SK-N-SH treated with all-trans-retinoic acid at 6 μM for 48 hours (cell line): ENCODE data around the gene OLA1.

Experiments
- ATAC-seq: fragments of 200-7000 bp; cut with Tn5 transposase; 3 replicates; pipeline ENCODE4 v1.9.1; 2020; ENCODE audit warnings: mild to moderate bottlenecking, moderate library complexity
- ARNTL ChIP-seq: fragments of 450-650 bp; formaldehyde crosslinking; IDR thresholded peaks from 2 replicates; pipeline ENCODE4 v1.5.0; 2020; ENCODE audit warnings: low read depth, mild to moderate bottlenecking, moderate library complexity, borderline replicate concordance
- BACH2 ChIP-seq: fragments of 250-450 bp; sonication (Bioruptor Pico); IDR thresholded peaks from 2 replicates; pipeline ENCODE4 v1.9.0; 2021; ENCODE audit warnings: mild to moderate bottlenecking, borderline replicate concordance
- CSDC2 ChIP-seq: fragments of 250-450 bp; sonication (Bioruptor Pico); IDR thresholded peaks from 2 replicates; pipeline ENCODE4 v1.5.0; 2020; ENCODE audit warnings: mild to moderate bottlenecking, moderate library complexity
- CSRNP3 ChIP-seq: fragments of 250-450 bp; sonication (Bioruptor Pico); IDR thresholded peaks from 2 replicates; pipeline ENCODE4 v1.5.1; 2021; ENCODE audit warnings: mild to moderate bottlenecking, moderate library complexity
- ESRRG ChIP-seq: fragments of 250-450 bp; sonication (Bioruptor Pico); IDR thresholded peaks from 2 replicates; pipeline ENCODE4 v1.6.1; 2021; ENCODE audit warnings: mild to moderate bottlenecking
- GLIS3 ChIP-seq: fragments of 250-450 bp; sonication (Bioruptor Pico); IDR thresholded peaks from 2 replicates; pipeline ENCODE4 v1.5.0; 2020; ENCODE audit warnings: mild to moderate bottlenecking, moderate library complexity
- ISL1 ChIP-seq: fragments of 250-450 bp; sonication (Bioruptor Pico); IDR thresholded peaks from 2 replicates; pipeline ENCODE4 v2.1.2; 2022; ENCODE audit warnings: mild to moderate bottlenecking, moderate library complexity
- OSR1 ChIP-seq: fragments of 250-450 bp; sonication (Bioruptor Pico); IDR thresholded peaks from 2 replicates; pipeline ENCODE4 v1.8.0; 2022; ENCODE audit warnings: moderate library complexity, mild to moderate bottlenecking, inconsistent platforms
- POU6F1 ChIP-seq: fragments of 250-450 bp; sonication (Bioruptor Pico); IDR thresholded peaks from 2 replicates; pipeline ENCODE4 v1.8.0; 2021; ENCODE audit warnings: low read depth, mild to moderate bottlenecking, moderate library complexity, borderline replicate concordance
- PPARA ChIP-seq: fragments of 250-450 bp; sonication (Bioruptor Pico); IDR thresholded peaks from 2 replicates; pipeline ENCODE4 v1.5.0; 2020; ENCODE audit warnings: mild to moderate bottlenecking, borderline replicate concordance
- RARB ChIP-seq: fragments of 250-450 bp; sonication (Bioruptor Pico); IDR thresholded peaks from 2 replicates; pipeline ENCODE4 v1.8.0; 2021; ENCODE audit warnings: mild to moderate bottlenecking, moderate library complexity
- SNAI2 ChIP-seq: fragments of 250-450 bp; sonication (Bioruptor Pico); IDR thresholded peaks from 2 replicates; pipeline ENCODE4 v1.5.0; 2020; ENCODE audit warnings: mild to moderate bottlenecking, moderate library complexity
- TCF4 ChIP-seq: fragments of 250-450 bp; sonication (Bioruptor Pico); IDR thresholded peaks from 2 replicates; pipeline ENCODE4 v1.8.0; 2021; ENCODE audit warnings: mild to moderate bottlenecking, moderate library complexity, borderline replicate concordance
- TOX ChIP-seq: fragments of 250-450 bp; sonication (Bioruptor Pico); IDR thresholded peaks from 2 replicates; pipeline ENCODE4 v1.8.0; 2021; ENCODE audit warnings: mild to moderate bottlenecking, moderate library complexity, borderline replicate concordance
- ZC3H10 ChIP-seq: fragments of 250-450 bp; sonication (Bioruptor Pico); IDR thresholded peaks from 2 replicates; pipeline ENCODE4 v1.5.1; 2021; ENCODE audit warnings: mild to moderate bottlenecking, moderate library complexity
- ZFP3 ChIP-seq: fragments of 250-450 bp; sonication (Bioruptor Pico); IDR thresholded peaks from 2 replicates; pipeline ENCODE4 v1.5.0; 2020; ENCODE audit warnings: mild to moderate bottlenecking, moderate library complexity
- ZFP30 ChIP-seq: fragments of 450-650 bp; formaldehyde crosslinking; IDR thresholded peaks from 2 replicates; pipeline ENCODE4 v1.5.0; 2022; ENCODE audit warnings: mild to moderate bottlenecking, moderate library complexity
- ZNF565 ChIP-seq: fragments of 450-650 bp; formaldehyde crosslinking; conservative IDR thresholded peaks from 2 replicates; pipeline ENCODE4 v1.5.0; 2020; ENCODE audit warnings: low read depth, mild to moderate bottlenecking, moderate library complexity
- ZNF70 ChIP-seq: fragments of 450-650 bp; formaldehyde crosslinking; IDR thresholded peaks from 2 replicates; pipeline ENCODE4 v1.5.0; 2020; ENCODE audit warnings: mild to moderate bottlenecking, moderate library complexity
- ZNF8 ChIP-seq: fragments of 450-650 bp; formaldehyde crosslinking; IDR thresholded peaks from 2 replicates; pipeline ENCODE4 v1.5.0; 2020; ENCODE audit warnings: mild to moderate bottlenecking, moderate library complexity
- TF ChIP-seq, protein P1 (sequence below): fragments of 250-450 bp; sonication (Bioruptor Pico); IDR thresholded peaks from 2 replicates; pipeline ENCODE4 v1.5.1; 2020; ENCODE audit warnings: low read depth, mild to moderate bottlenecking, moderate library complexity
- TF ChIP-seq, protein P2 (sequence below): fragments of 250-450 bp; sonication (Bioruptor Pico); IDR thresholded peaks from 2 replicates; pipeline ENCODE4 v1.8.0; 2020; ENCODE audit warnings: mild to moderate bottlenecking, moderate library complexity, borderline replicate concordance

Gene OLA1

DNA sequence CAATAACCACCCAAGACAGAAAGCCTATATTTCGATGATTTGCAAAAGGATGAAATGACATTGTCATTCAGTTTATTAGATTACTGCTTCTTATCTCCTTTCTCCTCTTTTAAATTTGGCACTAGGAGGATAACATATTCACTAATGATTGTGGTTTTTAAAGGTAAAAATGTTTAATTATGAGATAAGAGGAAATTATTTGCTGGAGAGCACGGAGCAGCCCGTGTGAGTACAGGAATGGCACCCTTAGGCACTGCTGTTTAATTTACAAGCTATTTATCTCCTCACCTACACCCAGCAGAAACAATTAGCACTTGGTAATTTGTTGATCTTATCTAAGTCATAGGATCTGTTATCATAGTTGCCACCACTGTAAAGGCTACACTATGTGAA lies 195.8 kb downstream of the OLA1 start:
- ATAC-seq: no peak
- TF ChIP-seq OSR1 (CRISPR knock-in tag): no peak
- TF ChIP-seq SNAI2: no peak
- TF ChIP-seq POU6F1 (CRISPR knock-in tag): no peak
- no peak for TF ChIP-seq ISL1 (CRISPR knock-in tag)
- no peak for TF ChIP-seq ZNF565 (CRISPR knock-in tag)
- TF ChIP-seq CSDC2 (CRISPR knock-in tag): no peak
- TF ChIP-seq PPARA (CRISPR knock-in tag): no peak

GRCh38 chr2:174051741-174052583 lies 196.4 kb downstream of the OLA1 start:
- TF ChIP-seq CSDC2 (CRISPR knock-in tag): no peak
- TF ChIP-seq TCF4 (CRISPR knock-in tag): peak; percentile 21; the same call in 1 of the 2 replicates
- ATAC-seq: peak; percentile 67

GRCh38 chr2:174051068-174051467 lies 197.3 kb downstream of the OLA1 start:
- no peak for ATAC-seq
- TF ChIP-seq ARNTL (CRISPR knock-in tag) (no peak), BACH2 (CRISPR knock-in tag) (no peak), ZC3H10 (CRISPR knock-in tag) (no peak), SNAI2 (no peak), ISL1 (CRISPR knock-in tag) (no peak), ESRRG (CRISPR knock-in tag) (no peak), CSRNP3 (CRISPR knock-in tag) (no peak), ZFP3 (CRISPR knock-in tag) (no peak), ZFP30 (CRISPR knock-in tag) (no peak), TCF4 (CRISPR knock-in tag) (no peak), PPARA (CRISPR knock-in tag) (no peak), ZNF8 (CRISPR knock-in tag) (no peak), RARB (CRISPR knock-in tag) (no peak), GLIS3 (CRISPR knock-in tag) (no peak)
- TF ChIP-seq, protein P1, sequence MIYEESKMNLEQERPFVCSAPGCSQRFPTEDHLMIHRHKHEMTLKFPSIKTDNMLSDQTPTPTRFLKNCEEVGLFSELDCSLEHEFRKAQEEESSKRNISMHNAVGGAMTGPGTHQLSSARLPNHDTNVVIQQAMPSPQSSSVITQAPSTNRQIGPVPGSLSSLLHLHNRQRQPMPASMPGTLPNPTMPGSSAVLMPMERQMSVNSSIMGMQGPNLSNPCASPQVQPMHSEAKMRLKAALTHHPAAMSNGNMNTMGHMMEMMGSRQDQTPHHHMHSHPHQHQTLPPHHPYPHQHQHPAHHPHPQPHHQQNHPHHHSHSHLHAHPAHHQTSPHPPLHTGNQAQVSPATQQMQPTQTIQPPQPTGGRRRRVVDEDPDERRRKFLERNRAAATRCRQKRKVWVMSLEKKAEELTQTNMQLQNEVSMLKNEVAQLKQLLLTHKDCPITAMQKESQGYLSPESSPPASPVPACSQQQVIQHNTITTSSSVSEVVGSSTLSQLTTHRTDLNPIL (CRISPR knock-in tag): no peak
- TF ChIP-seq, protein P2, sequence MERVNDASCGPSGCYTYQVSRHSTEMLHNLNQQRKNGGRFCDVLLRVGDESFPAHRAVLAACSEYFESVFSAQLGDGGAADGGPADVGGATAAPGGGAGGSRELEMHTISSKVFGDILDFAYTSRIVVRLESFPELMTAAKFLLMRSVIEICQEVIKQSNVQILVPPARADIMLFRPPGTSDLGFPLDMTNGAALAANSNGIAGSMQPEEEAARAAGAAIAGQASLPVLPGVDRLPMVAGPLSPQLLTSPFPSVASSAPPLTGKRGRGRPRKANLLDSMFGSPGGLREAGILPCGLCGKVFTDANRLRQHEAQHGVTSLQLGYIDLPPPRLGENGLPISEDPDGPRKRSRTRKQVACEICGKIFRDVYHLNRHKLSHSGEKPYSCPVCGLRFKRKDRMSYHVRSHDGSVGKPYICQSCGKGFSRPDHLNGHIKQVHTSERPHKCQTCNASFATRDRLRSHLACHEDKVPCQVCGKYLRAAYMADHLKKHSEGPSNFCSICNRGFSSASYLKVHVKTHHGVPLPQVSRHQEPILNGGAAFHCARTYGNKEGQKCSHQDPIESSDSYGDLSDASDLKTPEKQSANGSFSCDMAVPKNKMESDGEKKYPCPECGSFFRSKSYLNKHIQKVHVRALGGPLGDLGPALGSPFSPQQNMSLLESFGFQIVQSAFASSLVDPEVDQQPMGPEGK: no peak
- TF ChIP-seq, all 23 proteins: peak for 0

- no peak for TF ChIP-seq PPARA (CRISPR knock-in tag)
- TF ChIP-seq CSDC2 (CRISPR knock-in tag): no peak
- TF ChIP-seq TOX (CRISPR knock-in tag): no peak
- no peak for TF ChIP-seq GLIS3 (CRISPR knock-in tag)
- no peak for TF ChIP-seq POU6F1 (CRISPR knock-in tag)
- no peak for TF ChIP-seq ZFP3 (CRISPR knock-in tag)
- TF ChIP-seq RARB (CRISPR knock-in tag): no peak
- no peak for TF ChIP-seq CSRNP3 (CRISPR knock-in tag)
- TF ChIP-seq ZNF565 (CRISPR knock-in tag): no peak
- TF ChIP-seq ESRRG (CRISPR knock-in tag): no peak
- TF ChIP-seq ZNF70 (CRISPR knock-in tag): no peak
- TF ChIP-seq TCF4 (CRISPR knock-in tag): no peak
- TF ChIP-seq ARNTL (CRISPR knock-in tag): no peak
- TF ChIP-seq SNAI2: no peak
- no peak for TF ChIP-seq ISL1 (CRISPR knock-in tag)
- no peak for TF ChIP-seq OSR1 (CRISPR knock-in tag)
- TF ChIP-seq ZNF8 (CRISPR knock-in tag): no peak
- no peak for TF ChIP-seq BACH2 (CRISPR knock-in tag)
- ATAC-seq: no peak
These were observed 198.4 kb downstream of the OLA1 start for GRCh38 chr2:174049895-174050294.
